ENCODE measurements around the gene COA7.
A peak's percentile ranks its signal among the peaks of the same experiment; 100 is the strongest.
"Not testable (repeated sequence)": the region's sequence is repeated elsewhere in the genome, so short reads cannot be mapped to it uniquely, and the experiment has no call there.

COA7 gene

DNA sequence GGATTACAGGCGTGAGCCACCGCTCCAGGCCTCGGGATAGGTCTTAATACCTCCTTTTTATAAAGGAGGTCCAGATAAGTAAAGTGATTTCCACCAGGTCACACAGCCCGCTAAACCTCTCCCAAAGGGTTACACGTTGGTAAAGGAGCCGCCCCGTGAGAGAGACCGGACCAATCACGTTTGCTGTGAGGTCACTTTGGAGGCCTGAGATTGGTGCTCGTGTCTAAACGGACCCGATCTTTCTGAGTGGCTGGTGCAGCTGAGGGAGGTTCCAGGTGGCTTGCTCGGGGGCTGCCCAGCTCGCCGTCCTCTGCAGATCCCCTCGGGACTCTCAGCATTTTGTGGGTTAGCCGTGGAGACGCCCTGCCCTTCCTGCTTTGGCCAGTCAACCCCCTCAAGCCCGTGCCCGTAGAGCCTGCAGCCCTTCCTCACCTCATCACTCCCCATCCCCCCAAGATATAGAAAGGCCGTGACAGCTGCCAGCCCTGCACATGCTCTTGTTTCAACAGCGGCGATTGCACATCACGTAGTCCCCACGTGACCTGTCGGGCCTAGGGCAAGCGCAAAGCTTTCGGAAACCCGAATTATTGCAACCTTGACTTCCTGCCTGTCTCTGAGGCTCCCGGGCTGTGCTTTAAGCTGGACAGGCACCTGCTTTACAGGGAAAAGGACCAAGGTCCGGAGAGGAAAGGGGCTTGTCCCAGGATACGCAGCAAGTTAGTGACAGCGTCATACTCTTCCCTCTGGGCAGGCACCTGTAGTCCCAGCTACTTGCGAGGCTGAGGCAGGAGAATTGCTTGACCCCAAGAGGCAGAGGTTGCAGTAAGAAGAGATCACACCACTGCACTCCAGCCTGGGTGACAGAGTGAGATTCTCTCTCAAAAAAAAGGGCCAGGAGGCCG lies 5.0 kb upstream of the COA7 start:
- peak; percentile 87 for DNase-seq

DNA sequence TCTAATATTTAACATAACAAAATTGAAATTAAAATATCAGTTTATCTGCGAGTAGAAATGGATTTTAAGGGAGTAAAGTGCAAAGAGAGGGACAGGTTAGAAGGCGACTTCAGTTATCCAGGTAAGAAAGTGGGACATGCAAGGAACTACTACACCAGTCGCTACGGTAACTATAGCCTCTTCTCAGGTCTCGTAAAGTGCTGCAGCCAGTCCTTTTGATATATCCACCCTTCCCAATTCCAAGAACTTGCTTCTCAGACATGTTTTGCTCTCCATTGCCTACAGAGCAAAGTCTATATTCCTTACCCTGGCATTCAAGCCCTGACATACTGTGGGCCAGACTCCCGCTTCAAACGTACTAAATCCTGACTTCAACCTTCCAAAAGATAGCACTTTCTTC lies 2.5 kb downstream of the COA7 start:
- DNase-seq: no peak

DNA sequence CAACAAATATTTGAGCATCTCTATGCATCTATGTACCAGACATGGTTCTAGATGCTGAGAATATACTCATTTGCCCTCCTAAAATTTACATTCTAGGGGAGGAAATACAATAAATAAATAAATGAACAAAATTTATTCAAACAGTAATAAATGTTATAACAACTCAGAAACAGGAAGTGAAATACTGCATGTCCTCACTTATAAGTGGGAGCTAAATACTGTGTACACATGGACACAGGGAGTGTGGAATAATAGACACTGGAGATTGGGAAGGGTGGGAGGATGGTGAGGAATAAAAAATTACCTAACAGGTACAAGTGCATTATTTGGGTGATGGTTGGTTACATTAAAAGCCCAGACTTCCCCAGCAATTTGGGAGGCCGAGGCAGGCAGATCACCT lies 4.3 kb downstream of the COA7 start:
- DNase-seq: no peak

DNA sequence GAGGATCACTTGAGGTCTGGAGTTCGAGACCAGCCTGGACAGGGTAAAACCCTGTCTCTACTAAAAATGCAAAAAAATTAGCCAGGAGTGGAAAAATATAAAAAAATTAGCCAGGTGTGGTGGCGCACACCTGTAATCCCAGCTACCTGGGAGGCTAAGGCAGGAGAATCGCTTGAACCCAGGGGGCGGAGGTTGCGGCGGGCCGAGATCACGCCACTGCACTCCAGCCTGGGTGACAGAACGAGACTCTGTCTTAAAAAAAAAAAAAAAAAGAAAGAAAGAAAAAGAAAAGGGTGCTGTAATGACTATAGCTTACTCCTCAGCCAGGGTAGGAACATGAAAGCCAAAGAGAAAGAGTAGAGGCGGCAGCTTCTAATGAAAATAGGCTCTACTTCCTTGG lies 4.8 kb downstream of the COA7 start:
- not testable (repeated sequence) for DNase-seq

DNA sequence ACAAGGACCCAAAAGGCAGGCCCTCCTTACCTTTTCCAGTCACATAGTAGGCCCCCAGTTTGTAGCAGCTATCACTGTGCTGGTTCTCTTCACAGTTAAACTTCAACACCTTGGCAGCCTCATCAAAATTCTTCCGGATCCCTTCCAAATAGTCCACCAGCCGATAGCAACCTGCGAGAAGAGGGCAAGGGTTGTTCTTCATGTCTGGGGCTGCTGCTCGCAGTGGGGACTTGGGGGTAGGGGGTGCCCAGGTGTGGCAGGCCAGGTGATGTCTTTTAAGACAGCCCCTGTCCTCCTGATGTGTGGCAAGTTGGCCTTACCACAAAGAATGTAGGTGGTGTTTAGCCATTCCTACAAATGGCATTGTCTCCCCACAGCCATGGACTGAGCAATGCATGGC lies 5.5 kb downstream of the COA7 start:
- no peak for DNase-seq

DNA sequence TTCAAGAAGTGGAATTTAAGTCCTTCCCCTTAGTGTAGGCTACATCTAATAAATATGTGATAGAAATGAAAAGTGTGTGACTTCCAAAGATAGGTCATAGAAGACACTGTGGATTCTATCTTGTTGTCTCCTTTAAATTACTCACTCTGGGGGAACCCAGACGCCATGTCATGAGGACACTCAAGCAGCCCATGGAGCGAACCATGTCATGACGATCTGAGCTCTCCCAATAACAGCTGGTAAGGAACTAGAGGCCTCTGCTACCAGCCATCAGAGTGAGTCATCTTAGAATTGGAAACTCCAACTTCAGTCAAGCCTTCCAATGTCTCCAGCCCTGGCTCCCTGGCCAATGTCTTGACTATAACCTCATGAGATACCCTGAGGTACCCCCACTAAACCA lies 6.3 kb downstream of the COA7 start:
- DNase-seq: no peak

DNA sequence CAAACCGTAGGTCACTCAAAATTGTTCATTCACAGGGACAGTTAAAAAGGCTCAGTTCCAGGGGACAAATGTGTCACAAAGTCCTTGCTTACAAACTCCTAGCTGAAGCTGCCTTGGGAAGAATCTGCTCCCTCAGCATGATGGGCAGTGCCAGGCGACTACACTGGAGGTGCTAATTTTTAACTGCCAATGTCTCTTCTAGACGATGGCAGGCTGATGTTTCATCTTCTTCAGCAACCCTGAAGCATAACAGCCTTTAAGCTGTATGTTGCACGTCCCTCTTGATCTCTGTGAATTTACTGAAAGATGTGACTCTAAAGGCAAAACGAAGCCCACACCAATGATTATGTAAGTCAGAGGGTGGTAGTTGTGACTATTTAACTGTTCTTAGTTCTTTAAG lies 11.3 kb downstream of the COA7 start:
- no peak for DNase-seq

DNA sequence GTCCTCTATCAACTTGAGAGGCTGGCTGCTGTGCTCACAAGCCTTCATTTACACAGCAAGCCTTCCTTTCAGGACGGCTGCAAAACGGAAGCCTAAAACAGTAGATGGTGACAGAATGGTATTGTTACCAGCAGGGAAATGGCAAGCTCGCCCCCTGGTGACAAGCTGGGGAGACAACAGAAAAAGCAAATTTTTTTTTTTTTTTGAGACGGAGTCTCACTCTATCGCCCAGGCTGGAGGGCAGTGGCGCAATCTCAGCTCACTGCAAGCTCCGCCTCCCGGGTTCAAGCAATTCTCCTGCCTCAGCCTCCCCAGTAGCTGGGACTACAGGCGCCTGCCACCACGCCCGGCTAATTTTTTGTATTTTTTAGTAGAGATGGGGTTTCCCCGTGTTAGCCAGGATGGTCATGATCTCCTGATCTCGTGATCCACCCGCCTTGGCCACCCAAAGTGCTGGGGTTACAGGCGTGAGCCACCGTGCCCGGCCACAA lies 11.8 kb downstream of the COA7 start:
- DNase-seq: peak; percentile 77

DNA sequence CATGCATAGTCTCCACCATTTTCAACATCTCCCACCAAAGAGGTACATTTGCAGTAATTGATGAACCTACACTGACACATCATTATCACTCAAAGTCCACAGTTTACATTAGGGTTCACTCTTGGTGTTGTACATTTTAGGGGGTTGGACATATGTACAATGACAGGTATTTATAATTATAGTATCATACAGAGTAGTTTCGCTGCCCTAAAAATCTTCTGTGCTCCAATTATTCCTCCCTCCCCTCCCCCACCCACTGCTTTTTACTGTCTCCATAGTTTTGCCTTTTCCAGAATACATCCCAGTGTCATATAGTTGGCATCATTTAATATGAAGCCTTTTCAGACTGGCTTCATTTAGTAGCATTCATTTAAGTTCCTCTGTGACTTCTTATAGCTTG lies 13.6 kb downstream of the COA7 start:
- no peak for DNase-seq

DNA sequence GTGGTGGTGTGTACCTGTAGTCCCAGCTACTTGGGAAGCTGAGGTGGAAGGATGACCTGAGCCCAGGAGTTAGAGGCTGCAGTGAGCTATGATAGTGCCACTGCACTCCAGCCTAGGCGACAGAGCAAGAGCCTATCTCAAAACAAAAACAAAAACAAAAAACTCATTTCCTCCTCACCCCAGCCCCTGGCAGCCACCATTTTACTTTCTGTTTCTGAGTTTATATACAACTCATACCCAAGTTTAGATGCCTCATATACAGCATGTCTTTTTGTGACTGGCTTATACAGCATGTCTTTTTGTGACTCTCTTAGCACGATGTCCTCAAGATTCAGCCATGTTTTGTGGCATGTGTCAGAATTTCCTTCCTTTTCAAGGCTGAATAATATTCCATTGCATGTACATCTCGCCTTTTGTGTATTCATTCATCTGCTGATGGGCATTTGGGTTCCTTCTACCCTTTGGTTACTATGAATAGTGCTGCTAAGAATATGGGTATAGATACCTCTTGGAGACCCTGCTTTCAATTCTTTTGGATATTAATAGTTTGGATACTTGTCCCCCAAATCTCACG lies 14.7 kb downstream of the COA7 start:
- DNase-seq: no peak

DNA sequence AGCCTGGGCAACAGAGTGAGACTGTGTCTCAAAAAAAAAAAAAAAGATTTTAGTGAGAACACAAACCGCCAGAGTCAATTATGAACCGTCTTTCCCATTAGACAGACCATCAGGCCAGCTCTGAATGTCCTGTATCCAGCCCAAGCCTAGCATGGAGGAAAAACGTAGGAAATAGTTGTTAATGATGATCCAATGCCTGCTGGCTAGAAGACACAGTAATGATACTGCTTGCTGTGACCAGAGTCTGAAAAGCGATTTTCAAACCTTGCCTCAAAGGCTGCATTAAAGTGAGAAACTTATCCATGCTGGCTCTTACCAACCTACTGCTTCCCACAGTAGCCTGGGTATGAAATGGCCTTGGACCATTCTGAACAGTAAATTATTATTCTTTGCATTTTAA lies 17.0 kb downstream of the COA7 start:
- no peak for DNase-seq

DNA sequence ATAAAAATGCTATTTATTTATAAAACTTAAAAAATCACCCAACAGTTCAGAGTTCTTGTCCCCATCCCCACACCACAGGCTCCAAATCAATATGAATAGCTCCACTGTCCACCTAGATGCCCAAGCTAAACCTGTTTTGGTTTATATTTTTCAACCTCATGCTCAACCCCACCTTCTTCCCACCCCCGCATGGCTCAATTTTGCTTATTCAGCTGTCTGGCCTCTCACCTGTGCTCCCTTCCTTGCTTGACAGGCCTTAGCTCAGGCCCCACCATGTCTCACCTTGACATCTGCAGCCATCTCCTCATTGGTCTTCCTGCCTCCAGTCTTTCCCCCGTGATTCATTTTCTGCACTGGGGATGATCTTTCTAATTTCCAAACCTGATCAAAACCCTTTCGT lies 17.8 kb downstream of the COA7 start:
- no peak for DNase-seq

DNA sequence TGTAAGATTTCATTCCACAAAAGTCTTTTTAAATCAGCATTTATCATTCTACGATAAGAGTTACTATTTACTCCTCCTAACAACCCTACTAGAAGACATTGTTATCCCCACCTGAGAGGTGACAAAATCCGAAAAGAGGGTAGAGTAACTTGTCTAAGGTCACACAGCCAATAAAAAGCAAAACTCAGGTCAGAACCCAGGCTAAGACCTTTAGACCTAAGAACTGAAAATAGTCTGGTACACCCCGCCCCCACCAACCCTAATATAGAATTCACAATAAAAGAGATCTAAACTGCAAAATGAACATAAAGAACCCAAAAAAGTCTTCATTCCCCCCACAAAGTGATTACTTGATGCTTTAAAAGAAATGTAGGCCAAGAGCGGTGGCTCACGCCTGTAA lies 18.6 kb downstream of the COA7 start:
- no peak for DNase-seq

DNA sequence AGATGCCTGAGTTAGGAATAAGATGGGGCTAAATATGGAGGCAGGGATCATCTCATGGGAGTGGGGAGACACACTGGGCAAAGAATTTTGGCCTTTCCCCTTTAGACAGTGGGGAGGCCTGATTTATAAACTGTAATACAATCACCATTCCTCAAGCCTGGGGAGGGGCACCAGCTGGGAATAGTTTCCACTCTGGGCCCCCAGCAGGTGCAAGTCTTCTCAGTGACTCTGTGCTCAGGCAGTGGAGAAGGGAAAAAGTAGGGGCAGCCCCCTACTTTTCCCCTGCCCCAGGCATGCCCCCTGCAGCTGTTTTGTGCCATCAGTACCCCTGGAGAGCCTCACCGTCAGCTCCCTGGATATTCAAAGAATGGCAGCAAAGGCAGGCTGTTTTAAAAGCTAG lies 19.1 kb downstream of the COA7 start:
- DNase-seq: no peak

DNA sequence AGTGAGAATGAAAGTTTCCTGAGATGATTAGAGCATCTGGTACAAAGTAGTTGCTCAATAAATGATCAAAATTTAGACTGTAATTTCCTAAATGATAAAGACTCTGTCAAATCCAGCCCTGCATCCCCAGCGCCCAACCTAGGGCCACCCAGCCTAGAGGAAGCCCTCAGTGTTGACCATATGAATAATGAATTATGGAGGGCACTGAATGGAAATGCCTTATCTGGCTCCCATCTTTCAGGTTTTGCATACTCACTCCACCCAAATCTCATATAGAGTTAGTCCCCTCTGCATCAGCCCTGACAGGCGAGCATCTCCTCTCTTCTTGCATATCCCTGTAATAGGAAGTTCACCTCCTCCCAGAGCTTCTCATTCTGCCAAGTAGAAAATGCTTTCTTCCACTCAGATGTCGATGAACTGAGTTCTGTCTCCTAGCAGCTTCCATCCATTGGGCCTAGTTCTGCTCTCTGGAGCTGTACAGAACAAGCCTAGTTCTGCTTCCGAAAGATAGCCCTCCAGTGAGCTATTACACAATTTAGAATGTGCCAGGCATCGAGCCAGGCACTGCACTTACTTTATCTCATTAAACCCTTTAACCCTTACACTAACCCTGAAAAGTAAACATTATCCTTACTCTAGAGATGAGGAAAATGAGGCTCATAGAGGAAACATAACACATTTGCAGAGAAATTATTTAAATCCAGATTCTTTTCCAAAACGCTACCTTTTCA lies 20.9 kb downstream of the COA7 start:
- no peak for DNase-seq

DNA sequence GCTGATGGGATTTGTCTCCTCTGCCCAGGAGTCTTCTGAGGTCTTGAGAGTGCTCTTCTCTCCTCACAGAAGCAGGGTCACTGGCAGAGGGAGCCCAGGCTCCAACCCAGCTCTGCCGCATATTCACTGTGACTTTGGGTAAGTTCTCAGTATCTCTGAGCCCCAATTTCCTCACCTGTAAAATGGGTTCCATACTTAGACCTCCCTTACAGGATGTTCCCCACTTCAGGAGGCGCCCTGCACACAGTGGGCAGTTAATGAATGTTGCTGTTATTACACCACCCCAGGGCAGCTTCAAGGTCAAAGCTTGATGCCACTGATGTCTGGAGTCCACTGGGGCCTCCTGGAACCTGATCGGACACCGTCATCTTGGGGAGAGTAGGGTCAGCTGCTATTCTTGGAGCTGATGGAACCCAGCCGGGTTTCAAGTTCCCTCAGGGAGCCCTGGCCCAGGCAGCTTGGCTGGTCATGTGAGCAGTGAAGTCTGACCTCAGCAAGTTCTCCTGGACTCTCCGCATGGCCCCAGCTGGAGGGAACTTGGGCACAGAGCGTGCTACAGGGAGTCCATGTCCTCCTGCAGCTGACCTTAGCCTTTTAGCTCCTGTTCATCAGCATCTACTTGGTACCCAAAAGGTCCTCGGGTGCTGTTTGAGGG lies 21.8 kb downstream of the COA7 start:
- no peak for DNase-seq

DNA sequence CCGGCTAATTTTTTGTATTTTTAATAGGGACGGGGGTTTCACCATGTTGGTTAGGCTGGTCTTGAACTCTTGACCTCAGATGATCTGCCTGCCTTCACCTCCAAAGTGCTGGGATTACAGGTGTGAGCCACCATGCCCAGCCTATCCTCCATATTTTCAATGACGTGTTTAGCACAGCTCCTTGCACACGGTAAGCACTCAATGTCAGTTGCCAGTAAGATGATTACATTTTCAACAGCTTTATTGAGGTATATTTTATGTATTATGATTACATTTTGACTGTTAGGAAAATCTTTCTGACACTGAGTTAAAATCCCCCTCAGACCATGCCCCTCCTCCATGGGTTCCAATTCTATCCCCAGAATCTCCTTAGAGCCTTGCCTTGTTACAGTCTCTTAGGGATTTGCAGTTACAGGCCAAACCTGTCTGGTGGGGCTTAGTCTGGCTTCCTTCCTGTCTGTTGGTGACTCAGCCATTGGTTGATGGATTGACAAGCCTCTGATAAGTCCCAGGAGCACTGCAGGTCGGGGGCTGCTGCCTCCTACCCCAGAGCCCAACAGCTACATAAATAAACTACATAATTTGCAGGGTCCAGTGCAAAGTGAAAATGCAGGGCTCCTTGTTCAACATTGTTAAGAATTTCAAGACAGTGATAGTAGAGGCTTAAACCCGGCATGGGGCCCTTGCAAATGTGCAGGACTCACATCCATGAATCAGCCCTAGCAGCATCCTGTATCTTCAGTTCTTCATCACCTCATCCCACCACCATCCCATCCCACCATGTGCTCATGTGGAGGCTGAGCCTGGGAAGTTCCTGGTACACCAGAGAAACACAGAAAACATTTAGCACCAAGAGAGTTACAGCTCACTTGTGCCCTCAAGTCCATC lies 23.4 kb downstream of the COA7 start:
- no peak for DNase-seq

DNA sequence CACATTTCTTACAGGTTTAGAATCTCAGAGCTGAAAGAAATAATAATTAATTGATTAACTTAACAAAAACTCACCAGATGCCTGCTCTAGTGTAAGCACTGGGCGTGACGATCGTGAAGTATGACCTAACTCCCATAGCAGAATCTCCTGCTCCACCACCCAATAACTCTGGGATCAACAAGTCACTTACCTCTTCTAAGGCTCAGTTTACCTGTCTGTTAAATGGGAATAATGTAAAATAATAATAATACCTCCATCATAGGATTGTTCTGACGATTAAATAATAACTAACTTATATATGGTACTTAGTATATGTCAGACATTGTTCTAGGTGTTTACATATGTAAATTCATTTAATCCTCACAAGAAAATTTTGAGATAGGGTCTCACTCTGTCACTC lies 24.6 kb downstream of the COA7 start:
- no peak for DNase-seq

DNA sequence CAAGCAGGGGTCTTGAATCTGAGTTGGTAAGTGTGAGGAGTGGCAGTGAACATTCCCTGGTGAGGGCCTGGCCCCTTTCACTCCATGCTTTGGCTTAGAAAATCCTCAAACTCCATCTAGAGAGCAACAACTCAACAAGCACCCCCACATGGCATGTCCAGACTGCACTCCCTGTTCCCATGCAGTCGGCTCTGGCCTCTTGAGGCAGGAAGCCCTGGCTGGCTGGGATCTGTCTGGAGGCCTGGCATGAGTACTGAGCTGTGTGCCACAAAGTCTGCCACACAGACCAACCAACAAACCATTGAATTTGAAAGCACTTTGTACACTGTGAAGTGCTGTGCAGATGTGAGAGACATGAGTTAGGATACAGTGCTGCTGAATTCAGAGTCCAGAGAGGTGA lies 25.2 kb downstream of the COA7 start:
- no peak for DNase-seq

DNA sequence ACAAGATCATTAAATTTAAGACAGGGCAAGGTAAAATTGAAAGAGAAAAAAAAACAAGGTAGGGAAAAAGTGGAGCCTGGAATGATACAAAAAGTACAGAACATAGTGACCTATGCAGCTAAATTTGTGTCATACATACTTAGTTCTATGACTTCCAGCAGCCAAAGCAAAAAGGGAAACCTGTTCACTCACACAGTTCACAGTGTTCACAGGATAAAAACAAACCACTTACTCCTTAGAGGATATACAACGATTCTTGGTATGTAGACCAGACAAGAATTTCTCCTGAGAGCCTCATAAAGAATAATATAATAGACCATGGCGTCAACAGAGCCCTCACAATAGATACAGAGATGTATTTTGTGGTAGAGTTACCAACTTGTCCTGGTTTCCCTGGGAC lies 27.5 kb downstream of the COA7 start:
- no peak for DNase-seq

DNA sequence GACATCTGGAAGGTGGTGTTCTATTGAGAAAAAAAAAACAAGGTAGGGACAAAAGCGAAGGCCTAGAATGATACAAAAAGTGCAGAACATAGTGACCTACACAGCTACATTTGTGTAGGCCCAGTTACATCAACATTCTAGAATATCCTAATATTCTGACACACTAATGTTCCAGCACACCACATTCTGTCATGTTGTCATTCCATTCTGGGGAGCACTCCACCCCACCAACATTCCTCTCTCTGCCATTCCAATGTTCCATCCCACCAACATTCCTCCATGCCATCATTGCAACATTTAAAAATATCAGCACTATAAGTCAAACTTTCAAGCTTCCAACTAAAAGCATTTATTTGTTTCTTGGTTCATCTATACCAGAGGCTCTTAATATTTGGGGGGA lies 28.5 kb downstream of the COA7 start:
- DNase-seq: no peak

DNA sequence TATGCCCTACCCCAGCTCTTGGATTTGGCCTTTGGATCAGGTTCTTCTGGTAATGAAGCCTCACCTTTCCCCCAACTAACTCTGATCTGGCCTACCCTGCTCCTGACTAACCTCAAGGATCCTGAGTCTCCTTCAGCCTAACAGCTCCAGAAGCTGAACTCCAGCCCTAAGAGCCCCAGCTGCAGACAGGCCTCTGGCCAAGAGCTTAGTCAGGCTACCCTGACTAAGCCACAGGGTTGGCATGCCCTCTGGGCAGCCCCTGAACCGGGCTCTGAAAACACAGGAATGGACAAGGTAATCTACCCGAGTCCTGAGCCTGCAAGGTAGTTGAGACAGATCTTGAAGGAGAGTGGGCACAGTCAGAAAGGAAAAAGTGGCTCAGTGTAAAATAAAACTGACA lies 29.4 kb downstream of the COA7 start:
- no peak for DNase-seq
